Ectodermal cell (in vitro differentiated cells): Measurements from ENCODE around the gene CDH18.

Experiments used
- H3K27ac ChIP-seq: 2 replicates; pipeline ENCODE4 v1.7.0; 2013; ENCODE audit warnings: mild to moderate bottlenecking, low read depth, low read length; ENCODE audit not compliant: insufficient read depth, poor library complexity, severe bottlenecking
- H3K27me3 ChIP-seq: 2 replicates; pipeline ENCODE4 v1.7.0; 2013; ENCODE audit warnings: mild to moderate bottlenecking, low read length; ENCODE audit not compliant: insufficient read depth, control insufficient read depth, poor library complexity, severe bottlenecking
- H3K36me3 ChIP-seq: one replicate; pipeline ENCODE4 v1.7.0; 2013; ENCODE audit warnings: low read length; ENCODE audit not compliant: control insufficient read depth, insufficient read depth
- H3K4me1 ChIP-seq: one replicate; pipeline ENCODE4 v1.7.0; 2013; ENCODE audit warnings: low read length; ENCODE audit not compliant: control insufficient read depth, insufficient read depth
- H3K4me3 ChIP-seq: 2 replicates; pipeline ENCODE4 v1.7.0; 2013; ENCODE audit warnings: low read depth, low read length, control low read depth; ENCODE audit not compliant: insufficient read depth
- H3K9me3 ChIP-seq: 2 replicates; pipeline ENCODE4 v1.7.0; 2013; ENCODE audit warnings: mild to moderate bottlenecking, low read length, moderate library complexity; ENCODE audit not compliant: control insufficient read depth
- WGBS, 2 experiments: methylation state at CpG; one replicate each; pipeline ENCODE4 v1.1.7; 2013; ENCODE audit warnings: missing lambda C conversion rate in 2 of 2; 5-methylcytosine and 5-hydroxymethylcytosine counted together

CDH18 gene

DNA sequence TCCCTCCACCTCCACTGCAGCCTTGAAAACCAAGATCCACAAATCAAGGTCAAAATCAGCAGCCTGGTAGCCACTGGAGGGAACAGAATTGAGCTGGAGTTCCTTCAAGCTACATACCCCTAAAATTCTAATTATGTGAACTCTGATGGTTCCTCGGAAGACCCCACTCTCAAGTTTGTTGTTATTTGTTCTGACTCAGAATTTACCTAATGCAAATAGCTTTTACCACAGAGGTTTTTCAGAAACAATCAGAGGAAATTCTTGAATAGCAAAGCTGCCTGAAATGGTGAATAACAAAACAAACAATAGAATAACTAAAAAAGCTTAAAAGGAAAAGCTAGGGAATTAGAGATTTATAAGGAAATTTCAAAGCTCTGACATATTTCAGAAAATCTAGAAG, 220.0 kb downstream of the CDH18 start:
- no peaks in the 10 kb centered on the region for H3K4me1 ChIP-seq
- no peaks in the 10 kb centered on the region for H3K36me3 ChIP-seq
- H3K27me3 ChIP-seq: no peaks in the 10 kb centered on the region
- 4 to 17% methylated on average over 1 of the region's 1 CpG for WGBS, 2 experiments
- no peaks in the 10 kb centered on the region for H3K9me3 ChIP-seq
- no peak overlapping the region for H3K4me3 ChIP-seq
- H3K27ac ChIP-seq: no peak overlapping the region

DNA sequence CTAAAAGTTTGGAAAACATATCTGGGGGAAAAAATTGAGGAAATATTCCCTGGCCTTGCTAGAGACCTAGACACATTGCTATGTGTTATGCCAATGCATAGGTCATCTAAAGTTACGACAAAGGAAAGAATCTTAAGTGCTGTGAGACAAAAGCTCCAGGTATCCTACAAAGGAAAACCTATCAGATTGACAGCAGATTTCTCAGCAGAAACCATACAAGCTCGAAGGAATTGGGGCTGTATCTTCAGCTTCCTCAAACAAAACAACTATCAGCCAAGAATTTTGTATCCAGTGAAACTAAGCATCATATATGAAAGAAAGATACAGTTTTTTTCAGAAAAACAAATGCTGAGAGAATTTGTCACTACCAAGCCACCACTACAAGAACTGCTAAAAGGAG, 234.4 kb downstream of the CDH18 start:
- Histone ChIP-seq H3K36me3 (no peaks in the 10 kb centered on the region), H3K4me3 (no peak overlapping the region), H3K4me1 (no peaks in the 10 kb centered on the region), H3K27me3 (no peaks in the 10 kb centered on the region), H3K9me3 (no peaks in the 10 kb centered on the region), H3K27ac (no peak overlapping the region)
- WGBS, 2 experiments: 89 to 100% methylated on average over 2 of the region's 2 CpGs

GRCh38 chr5:19751326-19751725, 236.7 kb downstream of the CDH18 start:
- H3K27ac ChIP-seq: no peak overlapping the region
- H3K9me3 ChIP-seq: no peaks in the 10 kb centered on the region
- H3K36me3 ChIP-seq: no peaks in the 10 kb centered on the region
- H3K4me3 ChIP-seq: no peak overlapping the region
- H3K4me1 ChIP-seq: no peaks in the 10 kb centered on the region
- H3K27me3 ChIP-seq: no peaks in the 10 kb centered on the region

DNA sequence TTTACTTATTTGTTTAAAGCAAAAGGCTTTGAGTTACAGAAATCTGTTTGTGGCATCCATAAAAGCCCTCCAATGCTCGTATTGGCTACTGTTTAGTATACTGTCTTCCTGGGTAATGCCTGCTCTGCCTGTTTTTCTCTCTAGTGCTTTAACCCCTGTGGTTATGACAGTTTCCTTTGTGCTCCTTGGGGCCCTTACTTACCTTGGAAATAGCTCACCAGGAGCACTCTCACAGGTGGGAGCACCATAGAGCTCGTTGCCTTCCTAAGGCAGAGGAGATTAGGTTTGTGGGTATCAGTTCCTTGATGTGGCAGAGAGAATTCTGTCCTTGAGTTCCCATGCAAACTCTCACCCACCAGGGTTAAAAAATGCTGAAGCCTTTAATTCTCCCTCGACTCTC, 242.8 kb downstream of the CDH18 start:
- H3K4me1 ChIP-seq: no peaks in the 10 kb centered on the region

GRCh38 chr5:19739671-19740070, 248.3 kb downstream of the CDH18 start:
- H3K36me3 ChIP-seq: no peaks in the 10 kb centered on the region
- H3K9me3 ChIP-seq: no peaks in the 10 kb centered on the region
- no peaks in the 10 kb centered on the region for H3K4me1 ChIP-seq
- H3K27ac ChIP-seq: no peak overlapping the region
- 79 to 95% methylated on average over 1 of the region's 1 CpG for WGBS, 2 experiments
- no peak overlapping the region for H3K4me3 ChIP-seq
- no peaks in the 10 kb centered on the region for H3K27me3 ChIP-seq

More for the DNA sequence above, 242.8 kb downstream of the CDH18 start:
- 61 to 62% methylated on average over 3 of the region's 3 CpGs for WGBS, 2 experiments
- H3K27ac ChIP-seq: no peak overlapping the region
- no peaks in the 10 kb centered on the region for H3K9me3 ChIP-seq
- no peak overlapping the region for H3K4me3 ChIP-seq
- no peaks in the 10 kb centered on the region for H3K36me3 ChIP-seq
- no peaks in the 10 kb centered on the region for H3K27me3 ChIP-seq

DNA sequence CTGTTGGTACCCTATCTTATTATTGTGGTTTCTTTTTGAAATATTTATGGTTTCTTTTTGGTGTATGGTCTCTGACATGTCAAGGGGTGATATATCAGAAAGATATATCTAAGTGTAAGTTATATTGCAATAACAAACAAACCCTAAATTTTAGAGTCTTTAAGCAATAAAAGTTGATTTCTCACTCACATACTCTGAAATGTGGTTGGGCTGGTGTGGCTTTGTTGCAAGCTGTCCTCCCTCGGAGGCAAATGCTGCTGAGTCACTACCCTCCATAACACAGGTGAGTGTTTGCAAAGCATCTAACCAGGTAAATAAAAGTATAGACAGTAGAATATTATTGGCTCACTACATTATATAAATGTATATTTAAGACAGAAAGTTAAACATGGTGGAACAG, 253.2 kb downstream of the CDH18 start:
- Histone ChIP-seq H3K9me3 (no peaks in the 10 kb centered on the region), H3K27me3 (no peaks in the 10 kb centered on the region), H3K4me3 (no peak overlapping the region), H3K27ac (no peak overlapping the region), H3K36me3 (no peaks in the 10 kb centered on the region), H3K4me1 (no peaks in the 10 kb centered on the region)
- 89% methylated on average over 1 of the region's 1 CpG; no CpG with 5 or more reads in 1 of the 2 experiments for WGBS, 2 experiments

DNA sequence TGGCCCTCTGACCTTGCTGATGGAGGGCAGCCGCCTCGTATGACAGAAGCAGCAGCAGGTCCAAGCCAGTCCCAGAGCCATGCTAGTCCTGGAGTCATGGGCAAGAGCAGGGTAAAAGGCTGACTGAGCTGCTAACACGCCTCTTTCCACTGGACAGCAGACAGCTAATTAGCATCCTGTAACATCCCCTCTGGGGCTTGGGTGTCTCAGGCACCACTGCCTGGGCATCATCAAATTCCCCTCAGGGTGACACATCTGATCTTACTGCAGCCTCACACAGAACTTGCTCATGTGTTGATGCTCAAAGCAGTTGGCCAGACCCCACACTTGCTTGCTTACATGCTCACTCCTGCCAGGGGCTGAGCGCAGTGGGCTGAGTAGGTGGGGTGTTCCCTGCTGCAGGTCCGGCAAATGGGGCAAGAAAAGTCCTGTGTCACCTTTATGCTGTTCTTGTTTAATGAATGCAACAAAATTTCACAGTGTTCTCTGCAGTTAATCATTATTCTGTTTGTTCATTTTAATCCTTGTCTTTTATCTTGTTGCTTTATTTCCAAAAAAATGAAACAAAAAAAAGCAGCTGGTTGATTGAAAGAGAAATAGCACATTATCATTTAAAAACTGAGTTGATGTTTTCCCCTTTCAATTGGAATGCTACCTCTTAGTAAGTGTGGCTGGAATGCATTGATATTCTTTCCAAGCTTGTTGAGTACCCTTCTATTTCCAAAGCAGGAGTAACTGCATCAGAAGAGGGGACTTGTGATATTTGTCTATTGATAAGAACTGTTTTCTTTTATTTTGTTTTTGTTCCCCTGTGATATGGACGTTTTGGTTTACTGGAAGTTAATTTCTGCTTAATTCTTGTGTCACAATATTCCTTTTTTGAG, 254.1 kb downstream of the CDH18 start:
- no peaks in the 10 kb centered on the region for H3K36me3 ChIP-seq
- H3K4me3 ChIP-seq: no peak overlapping the region
- no peaks in the 10 kb centered on the region for H3K4me1 ChIP-seq
- no peaks in the 10 kb centered on the region for H3K9me3 ChIP-seq
- no peaks in the 10 kb centered on the region for H3K27me3 ChIP-seq
- 88 to 93% methylated on average over 5 to 6 of the region's 6 CpGs for WGBS, 2 experiments
- no peak overlapping the region for H3K27ac ChIP-seq

GRCh38 chr5:19728571-19728970, 259.4 kb downstream of the CDH18 start:
- Histone ChIP-seq H3K9me3 (no peaks in the 10 kb centered on the region), H3K36me3 (no peaks in the 10 kb centered on the region), H3K4me1 (no peaks in the 10 kb centered on the region), H3K27me3 (no peaks in the 10 kb centered on the region), H3K27ac (no peak overlapping the region), H3K4me3 (no peak overlapping the region)
- WGBS, 2 experiments: 94 to 100% methylated on average over 2 of the region's 3 CpGs

DNA sequence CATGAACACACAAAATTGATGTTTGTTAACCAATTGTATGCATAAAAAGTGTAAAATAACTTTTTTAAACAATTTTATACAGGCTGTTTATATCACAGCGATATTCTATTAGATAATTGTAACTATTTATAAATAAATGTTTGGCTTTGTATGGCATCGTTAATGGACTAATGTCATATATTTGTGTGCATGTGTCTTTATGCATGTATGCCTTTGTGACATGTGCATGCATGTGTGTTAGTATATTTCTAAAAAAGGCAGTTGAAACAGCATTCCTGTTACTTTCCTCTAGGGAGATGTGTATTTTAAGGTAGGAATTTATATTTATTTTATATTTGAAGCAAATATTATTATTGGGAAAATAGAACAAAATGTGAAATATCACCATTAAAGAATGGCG, 268.9 kb downstream of the CDH18 start:
- Histone ChIP-seq H3K36me3 (no peaks in the 10 kb centered on the region), H3K27me3 (no peaks in the 10 kb centered on the region), H3K4me1 (no peaks in the 10 kb centered on the region), H3K4me3 (no peak overlapping the region), H3K9me3 (no peaks in the 10 kb centered on the region), H3K27ac (no peak overlapping the region)
- 47 to 100% methylated on average over 1 to 2 of the region's 3 CpGs for WGBS, 2 experiments

DNA sequence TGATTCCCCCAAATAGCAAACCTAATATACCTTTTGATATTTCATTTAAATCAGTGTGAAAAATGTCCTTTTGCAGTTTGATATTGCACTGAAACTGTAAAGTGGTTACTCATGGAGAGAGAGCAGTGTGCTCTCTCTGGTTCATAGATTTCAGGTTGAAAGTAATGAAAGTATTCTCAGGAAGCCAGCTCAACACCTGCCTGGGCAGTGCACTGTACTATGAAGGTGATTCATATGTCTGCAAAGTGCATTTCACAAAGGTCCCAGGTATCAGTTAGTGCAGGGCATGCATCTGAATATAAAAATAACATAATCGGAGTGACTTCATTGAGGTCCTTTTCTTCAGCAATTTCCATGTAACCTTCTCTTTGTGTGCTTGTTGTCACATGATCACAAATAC, 274.3 kb downstream of the CDH18 start:
- H3K27me3 ChIP-seq: no peaks in the 10 kb centered on the region
- WGBS, 2 experiments: 93 to 100% methylated on average over 1 of the region's 1 CpG
- no peaks in the 10 kb centered on the region for H3K9me3 ChIP-seq
- H3K27ac ChIP-seq: no peak overlapping the region
- no peaks in the 10 kb centered on the region for H3K36me3 ChIP-seq
- H3K4me1 ChIP-seq: no peaks in the 10 kb centered on the region
- no peak overlapping the region for H3K4me3 ChIP-seq
